Measurements from ENCODE around the gene RPLP2.

The RPLP2 gene

DNA sequence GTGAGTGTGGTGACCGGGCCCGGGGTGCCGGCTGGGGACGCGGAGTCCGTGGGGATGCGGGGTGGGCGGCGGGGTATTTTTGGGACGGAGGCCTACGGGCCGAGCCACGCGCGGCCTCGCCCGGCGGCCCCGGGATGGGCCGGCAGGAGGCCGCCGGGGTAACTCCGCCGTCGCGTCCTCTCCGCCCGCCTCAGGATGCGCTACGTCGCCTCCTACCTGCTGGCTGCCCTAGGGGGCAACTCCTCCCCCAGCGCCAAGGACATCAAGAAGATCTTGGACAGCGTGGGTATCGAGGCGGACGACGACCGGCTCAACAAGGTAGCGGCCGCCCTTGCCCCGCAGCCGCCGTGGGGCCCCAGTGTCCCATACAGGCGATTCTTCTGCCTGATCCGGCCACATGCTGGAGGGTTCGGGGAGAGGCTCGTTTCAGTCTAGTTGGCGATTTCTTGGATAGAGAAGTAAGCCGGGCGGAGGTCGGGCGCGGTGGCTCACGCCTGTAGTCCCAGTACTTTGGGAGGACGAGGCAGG, 337 bp downstream of the RPLP2 start:
- TF ChIP-seq POLR2AphosphoS5 (IDR thresholded peaks at IDR 0.05; ENCODE audit: low read depth) (no peak), SPI1 (IDR thresholded peaks at IDR 0.05; ENCODE audit: borderline replicate concordance, low read depth) (no peak), GABPA (IDR thresholded peaks at IDR 0.05; ENCODE audit: low read depth) (no peak)
- TF ChIP-seq, protein P1, sequence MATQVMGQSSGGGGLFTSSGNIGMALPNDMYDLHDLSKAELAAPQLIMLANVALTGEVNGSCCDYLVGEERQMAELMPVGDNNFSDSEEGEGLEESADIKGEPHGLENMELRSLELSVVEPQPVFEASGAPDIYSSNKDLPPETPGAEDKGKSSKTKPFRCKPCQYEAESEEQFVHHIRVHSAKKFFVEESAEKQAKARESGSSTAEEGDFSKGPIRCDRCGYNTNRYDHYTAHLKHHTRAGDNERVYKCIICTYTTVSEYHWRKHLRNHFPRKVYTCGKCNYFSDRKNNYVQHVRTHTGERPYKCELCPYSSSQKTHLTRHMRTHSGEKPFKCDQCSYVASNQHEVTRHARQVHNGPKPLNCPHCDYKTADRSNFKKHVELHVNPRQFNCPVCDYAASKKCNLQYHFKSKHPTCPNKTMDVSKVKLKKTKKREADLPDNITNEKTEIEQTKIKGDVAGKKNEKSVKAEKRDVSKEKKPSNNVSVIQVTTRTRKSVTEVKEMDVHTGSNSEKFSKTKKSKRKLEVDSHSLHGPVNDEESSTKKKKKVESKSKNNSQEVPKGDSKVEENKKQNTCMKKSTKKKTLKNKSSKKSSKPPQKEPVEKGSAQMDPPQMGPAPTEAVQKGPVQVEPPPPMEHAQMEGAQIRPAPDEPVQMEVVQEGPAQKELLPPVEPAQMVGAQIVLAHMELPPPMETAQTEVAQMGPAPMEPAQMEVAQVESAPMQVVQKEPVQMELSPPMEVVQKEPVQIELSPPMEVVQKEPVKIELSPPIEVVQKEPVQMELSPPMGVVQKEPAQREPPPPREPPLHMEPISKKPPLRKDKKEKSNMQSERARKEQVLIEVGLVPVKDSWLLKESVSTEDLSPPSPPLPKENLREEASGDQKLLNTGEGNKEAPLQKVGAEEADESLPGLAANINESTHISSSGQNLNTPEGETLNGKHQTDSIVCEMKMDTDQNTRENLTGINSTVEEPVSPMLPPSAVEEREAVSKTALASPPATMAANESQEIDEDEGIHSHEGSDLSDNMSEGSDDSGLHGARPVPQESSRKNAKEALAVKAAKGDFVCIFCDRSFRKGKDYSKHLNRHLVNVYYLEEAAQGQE (IDR thresholded peaks at IDR 0.05; ENCODE audit: insufficient replicate concordance, low read depth) = no peak
- TF ChIP-seq, protein P2, sequence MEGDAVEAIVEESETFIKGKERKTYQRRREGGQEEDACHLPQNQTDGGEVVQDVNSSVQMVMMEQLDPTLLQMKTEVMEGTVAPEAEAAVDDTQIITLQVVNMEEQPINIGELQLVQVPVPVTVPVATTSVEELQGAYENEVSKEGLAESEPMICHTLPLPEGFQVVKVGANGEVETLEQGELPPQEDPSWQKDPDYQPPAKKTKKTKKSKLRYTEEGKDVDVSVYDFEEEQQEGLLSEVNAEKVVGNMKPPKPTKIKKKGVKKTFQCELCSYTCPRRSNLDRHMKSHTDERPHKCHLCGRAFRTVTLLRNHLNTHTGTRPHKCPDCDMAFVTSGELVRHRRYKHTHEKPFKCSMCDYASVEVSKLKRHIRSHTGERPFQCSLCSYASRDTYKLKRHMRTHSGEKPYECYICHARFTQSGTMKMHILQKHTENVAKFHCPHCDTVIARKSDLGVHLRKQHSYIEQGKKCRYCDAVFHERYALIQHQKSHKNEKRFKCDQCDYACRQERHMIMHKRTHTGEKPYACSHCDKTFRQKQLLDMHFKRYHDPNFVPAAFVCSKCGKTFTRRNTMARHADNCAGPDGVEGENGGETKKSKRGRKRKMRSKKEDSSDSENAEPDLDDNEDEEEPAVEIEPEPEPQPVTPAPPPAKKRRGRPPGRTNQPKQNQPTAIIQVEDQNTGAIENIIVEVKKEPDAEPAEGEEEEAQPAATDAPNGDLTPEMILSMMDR (IDR thresholded peaks at IDR 0.05; ENCODE audit: insufficient read depth, low read length) = no peak
- H3K27ac ChIP-seq (replicated peaks) = peak overlapping the region; percentile 100

DNA sequence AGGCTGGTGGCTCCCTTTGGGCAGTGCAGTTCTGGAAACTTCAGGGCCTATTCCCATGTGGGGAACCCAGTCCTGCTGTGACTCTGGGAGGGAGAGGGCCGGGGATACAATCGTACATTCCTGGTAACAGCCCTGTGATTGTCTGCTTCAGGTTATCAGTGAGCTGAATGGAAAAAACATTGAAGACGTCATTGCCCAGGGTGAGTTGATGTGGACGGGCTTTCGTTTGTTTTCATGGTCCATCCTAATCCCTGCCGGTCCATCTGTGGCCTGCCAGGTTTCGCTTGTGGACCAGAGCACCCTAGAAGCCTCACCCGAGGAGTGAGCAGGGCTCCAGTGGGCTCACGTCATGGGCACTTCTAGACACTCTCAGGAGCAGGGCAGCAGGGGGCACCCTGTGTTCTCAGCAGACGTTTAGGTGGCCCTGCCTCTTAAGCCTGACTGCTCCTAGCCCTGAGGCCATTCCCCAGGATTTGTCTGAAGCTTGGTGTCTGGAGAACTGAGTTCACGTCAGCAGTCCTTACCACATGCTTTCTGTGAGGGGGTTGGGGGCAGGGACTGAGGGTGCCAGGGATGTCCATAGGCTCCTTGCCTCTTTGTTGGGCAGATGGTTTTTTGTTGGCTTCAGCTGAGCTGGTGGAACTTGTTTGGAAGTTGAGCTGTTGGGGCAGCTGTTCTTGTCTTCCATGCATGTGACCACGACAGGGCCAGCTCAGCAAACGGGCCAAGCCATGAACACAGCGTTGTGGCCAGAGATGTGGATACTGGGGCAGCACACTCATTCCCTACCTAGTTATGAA, 1.9 kb downstream of the RPLP2 start:
- H3K27ac ChIP-seq (replicated peaks) = peak overlapping the region; percentile 100
- no peaks in the 10 kb centered on the region for H3K27me3 ChIP-seq (ENCODE audit: insufficient read depth, poor library complexity, severe bottlenecking)
- DNase-seq (ENCODE audit: low read depth in 1 of 2, low spot score in 1 of 2) = peak in 1 of 2 experiments; percentile 41
- no peak; the same call in 1 of the 2 replicates for TF ChIP-seq POLR2AphosphoS5 (IDR thresholded peaks at IDR 0.05; ENCODE audit: low read depth)
- TF ChIP-seq, protein P1 (IDR thresholded peaks at IDR 0.05; ENCODE audit: insufficient replicate concordance, low read depth) = no peak
- TF ChIP-seq, protein P2 (IDR thresholded peaks at IDR 0.05; ENCODE audit: insufficient read depth, low read length) = no peak
- no peak for TF ChIP-seq SPI1 (IDR thresholded peaks at IDR 0.05; ENCODE audit: borderline replicate concordance, low read depth)
- no peak for TF ChIP-seq GABPA (IDR thresholded peaks at IDR 0.05; ENCODE audit: low read depth)
- peak overlapping the region; percentile 72 for H3K4me3 ChIP-seq (replicated peaks; ENCODE audit: insufficient read depth, low read length)

More for the DNA sequence above, 337 bp downstream of the RPLP2 start:
- H3K27me3 ChIP-seq (ENCODE audit: insufficient read depth, poor library complexity, severe bottlenecking) = no peaks in the 10 kb centered on the region
- DNase-seq (ENCODE audit: low read depth in 1 of 2, low spot score in 1 of 2) = no peak
- H3K4me3 ChIP-seq (replicated peaks; ENCODE audit: insufficient read depth, low read length) = peak overlapping the region; percentile 72

DNA sequence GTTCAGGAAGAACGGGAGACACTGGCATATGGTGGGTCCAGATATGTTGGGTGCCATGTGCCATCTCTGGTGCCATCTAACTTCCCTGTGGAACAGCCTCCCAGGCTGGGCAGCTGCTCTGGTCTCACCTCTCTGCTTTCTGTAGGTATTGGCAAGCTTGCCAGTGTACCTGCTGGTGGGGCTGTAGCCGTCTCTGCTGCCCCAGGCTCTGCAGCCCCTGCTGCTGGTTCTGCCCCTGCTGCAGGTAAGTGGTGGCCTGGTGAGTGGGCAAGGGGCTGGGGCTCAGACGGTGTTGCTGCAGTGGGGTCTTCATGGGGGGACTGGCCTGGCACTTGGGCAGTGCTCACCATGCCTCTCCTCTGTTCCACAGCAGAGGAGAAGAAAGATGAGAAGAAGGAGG, 2.6 kb downstream of the RPLP2 start:
- Histone ChIP-seq H3K27me3 (ENCODE audit: insufficient read depth, poor library complexity, severe bottlenecking) (no peaks in the 10 kb centered on the region), H3K27ac (replicated peaks) (peak overlapping the region; percentile 100), H3K4me3 (replicated peaks; ENCODE audit: insufficient read depth, low read length) (no peak overlapping the region)
- TF ChIP-seq, protein P1 (IDR thresholded peaks at IDR 0.05; ENCODE audit: insufficient replicate concordance, low read depth) = no peak
- TF ChIP-seq SPI1 (IDR thresholded peaks at IDR 0.05; ENCODE audit: borderline replicate concordance, low read depth) = no peak
- TF ChIP-seq GABPA (IDR thresholded peaks at IDR 0.05; ENCODE audit: low read depth) = no peak
- TF ChIP-seq, protein P2 (IDR thresholded peaks at IDR 0.05; ENCODE audit: insufficient read depth, low read length) = no peak
- no peak; the same call in 1 of the 2 replicates for TF ChIP-seq POLR2AphosphoS5 (IDR thresholded peaks at IDR 0.05; ENCODE audit: low read depth)
- no peak for DNase-seq (ENCODE audit: low read depth in 1 of 2, low spot score in 1 of 2)

Data from HL-60 (cell line).